Gastroesophageal sphincter (tissue), 4 donors: Measurements from ENCODE around the gene KCNMA1. TPM values are rescaled to one million over a fixed set of nuclear protein-coding genes. Genes with fewer than 3 reads are reported as not detected.

Source experiments
- ATAC-seq: fragments of 150-250 bp; one replicate; pipeline ENCODE4 v1.9.1; 2016; ENCODE audit warnings: mild to moderate bottlenecking, moderate library complexity
- H3K27ac ChIP-seq, 4 donors: fragments of 200-600 bp; sonication (generic) in 3 of 4; 1 replicate in 3 of 4; 2 replicates in 1 of 4; pipeline ENCODE4 v1.5.1; 2016 to 2019
- H3K27me3 ChIP-seq: fragments of 200-600 bp; sonication (generic); one replicate; pipeline ENCODE4 v1.5.1; 2019
- H3K36me3 ChIP-seq, 2 donors: fragments of 200-600 bp; sonication (generic); one replicate each; pipeline ENCODE4 v1.5.1; 2019; ENCODE audit warnings: control low read depth in 1 of 2
- H3K4me1 ChIP-seq, 3 donors: fragments of 200-600 bp; sonication (generic); 1 replicate in 2 of 3; 2 replicates in 1 of 3; pipeline ENCODE4 v1.5.1; 2016 to 2019; ENCODE audit warnings: control low read depth in 2 of 3
- H3K4me3 ChIP-seq, 2 donors: fragments of 200-600 bp; sonication (generic); one replicate each; pipeline ENCODE4 v1.5.1; 2019; ENCODE audit warnings: mild to moderate bottlenecking in 1 of 2, moderate library complexity in 1 of 2
- H3K9me3 ChIP-seq, 3 donors: fragments of 200-600 bp; sonication (generic); one replicate each; pipeline ENCODE4 v1.5.1; 2017 to 2019; ENCODE audit warnings: control low read depth in 2 of 3
- EP300 ChIP-seq: sonication (generic); formaldehyde crosslinking; IDR thresholded peaks from one replicate; pipeline ENCODE4 v1.6.1; 2017; ENCODE audit warnings: antibody characterized with exemption, mild to moderate bottlenecking
- POLR2A ChIP-seq, 2 donors: fragments of 450-650 bp; IDR thresholded peaks; one replicate each; pipeline ENCODE4 v1.6.1; 2017; ENCODE audit warnings: antibody characterized with exemption in 2 of 2, mild to moderate bottlenecking in 2 of 2, moderate library complexity in 1 of 2
- POLR2AphosphoS5 ChIP-seq: sonication (generic); formaldehyde crosslinking; IDR thresholded peaks from one replicate; pipeline ENCODE4 v1.6.1; 2017; ENCODE audit warnings: antibody characterized with exemption
- WGBS, 2 donors: methylation state at CpG; one replicate each; pipeline ENCODE4 v1.1.5; 2018; ENCODE audit warnings: low coverage in 1 of 2; 5-methylcytosine and 5-hydroxymethylcytosine counted together
- total RNA-seq, 4 donors: library from RNA; depleted of rRNA; stranded (reverse); fragments of >200 nt; gene quantifications; one replicate each; pipeline ENCODE4 v1.1.0, GENCODE V29; 2016
- TF ChIP-seq, protein P1 (sequence below), 4 experiments: fragments of 200-600 bp in 2 of 4; fragments of 450-650 bp in 2 of 4; sonication (generic) in 1 of 4; IDR thresholded peaks; one replicate each; pipeline ENCODE4 v1.5.1; 2017 to 2019; ENCODE audit warnings: antibody characterized with exemption in 4 of 4, mild to moderate bottlenecking in 2 of 4, moderate library complexity in 2 of 4

KCNMA1 gene
- total RNA-seq, 4 donors from 2014 or later: 168 to 389 (median 323) TPM

DNA sequence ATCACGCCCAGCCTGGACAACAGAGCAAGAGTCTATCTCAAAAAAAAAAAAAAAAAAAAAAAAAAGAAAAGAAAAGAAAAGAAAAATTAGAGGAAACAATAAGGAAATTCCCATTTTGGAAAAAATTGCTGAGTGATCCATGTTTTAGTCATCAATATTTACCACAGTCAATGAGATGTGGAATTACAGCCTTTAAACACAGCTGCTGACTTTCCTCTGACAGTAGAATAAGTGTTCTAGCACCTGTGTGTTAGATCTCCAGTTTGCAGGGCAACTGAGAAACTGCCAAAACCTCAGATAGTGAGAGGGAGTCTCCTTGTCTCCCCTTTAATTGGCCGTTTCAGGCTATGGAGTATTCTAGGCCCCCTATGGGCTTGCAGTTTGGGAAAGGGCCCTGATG lies 520.1 kb downstream of the KCNMA1 start:
- Histone ChIP-seq H3K4me1 (peaks cover 0 to 33% (median 3%) of the 10 kb centered on the region in 3 donors), H3K27ac (no peak overlapping the region), H3K36me3 (no peaks in the 10 kb centered on the region), H3K4me3 (no peak overlapping the region), H3K27me3 (no peaks in the 10 kb centered on the region), H3K9me3 (no peaks in the 10 kb centered on the region)
- TF ChIP-seq, protein P1, sequence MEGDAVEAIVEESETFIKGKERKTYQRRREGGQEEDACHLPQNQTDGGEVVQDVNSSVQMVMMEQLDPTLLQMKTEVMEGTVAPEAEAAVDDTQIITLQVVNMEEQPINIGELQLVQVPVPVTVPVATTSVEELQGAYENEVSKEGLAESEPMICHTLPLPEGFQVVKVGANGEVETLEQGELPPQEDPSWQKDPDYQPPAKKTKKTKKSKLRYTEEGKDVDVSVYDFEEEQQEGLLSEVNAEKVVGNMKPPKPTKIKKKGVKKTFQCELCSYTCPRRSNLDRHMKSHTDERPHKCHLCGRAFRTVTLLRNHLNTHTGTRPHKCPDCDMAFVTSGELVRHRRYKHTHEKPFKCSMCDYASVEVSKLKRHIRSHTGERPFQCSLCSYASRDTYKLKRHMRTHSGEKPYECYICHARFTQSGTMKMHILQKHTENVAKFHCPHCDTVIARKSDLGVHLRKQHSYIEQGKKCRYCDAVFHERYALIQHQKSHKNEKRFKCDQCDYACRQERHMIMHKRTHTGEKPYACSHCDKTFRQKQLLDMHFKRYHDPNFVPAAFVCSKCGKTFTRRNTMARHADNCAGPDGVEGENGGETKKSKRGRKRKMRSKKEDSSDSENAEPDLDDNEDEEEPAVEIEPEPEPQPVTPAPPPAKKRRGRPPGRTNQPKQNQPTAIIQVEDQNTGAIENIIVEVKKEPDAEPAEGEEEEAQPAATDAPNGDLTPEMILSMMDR (IDR thresholded peaks at IDR 0.05): no peak
- ATAC-seq: no peak
- WGBS, 2 donors: 71 to 89% methylated on average over 1 to 2 of the region's 2 CpGs

DNA sequence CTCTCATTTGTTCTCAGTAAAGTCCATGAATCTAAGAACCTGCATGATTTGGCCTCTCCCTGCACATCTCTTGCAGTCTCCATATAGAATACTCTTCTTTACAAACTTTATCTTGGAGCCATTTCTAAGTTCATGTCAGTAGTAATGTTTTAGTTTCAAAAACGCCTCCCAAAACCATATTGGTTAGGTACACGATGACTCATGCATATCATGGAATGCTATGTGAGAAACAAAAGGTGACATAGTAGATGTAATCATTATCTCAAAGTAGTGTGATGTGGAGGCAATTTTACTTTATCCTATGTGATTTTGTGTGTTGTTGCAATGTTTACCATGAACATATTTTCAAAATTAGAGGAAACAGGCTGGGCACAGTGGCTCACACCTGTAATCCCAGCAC lies 520.7 kb downstream of the KCNMA1 start:
- WGBS, 2 donors: 70 to 91% methylated on average over 2 of the region's 2 CpGs
- Histone ChIP-seq H3K4me1 (peaks cover 0 to 33% (median 2%) of the 10 kb centered on the region in 3 donors), H3K4me3 (no peak overlapping the region), H3K36me3 (no peaks in the 10 kb centered on the region), H3K27ac (no peak overlapping the region), H3K9me3 (no peaks in the 10 kb centered on the region), H3K27me3 (no peaks in the 10 kb centered on the region)
- no peak for ATAC-seq
- TF ChIP-seq EP300 (no peak), POLR2AphosphoS5 (no peak)
- TF ChIP-seq, protein P1 (IDR thresholded peaks at IDR 0.05): no peak

DNA sequence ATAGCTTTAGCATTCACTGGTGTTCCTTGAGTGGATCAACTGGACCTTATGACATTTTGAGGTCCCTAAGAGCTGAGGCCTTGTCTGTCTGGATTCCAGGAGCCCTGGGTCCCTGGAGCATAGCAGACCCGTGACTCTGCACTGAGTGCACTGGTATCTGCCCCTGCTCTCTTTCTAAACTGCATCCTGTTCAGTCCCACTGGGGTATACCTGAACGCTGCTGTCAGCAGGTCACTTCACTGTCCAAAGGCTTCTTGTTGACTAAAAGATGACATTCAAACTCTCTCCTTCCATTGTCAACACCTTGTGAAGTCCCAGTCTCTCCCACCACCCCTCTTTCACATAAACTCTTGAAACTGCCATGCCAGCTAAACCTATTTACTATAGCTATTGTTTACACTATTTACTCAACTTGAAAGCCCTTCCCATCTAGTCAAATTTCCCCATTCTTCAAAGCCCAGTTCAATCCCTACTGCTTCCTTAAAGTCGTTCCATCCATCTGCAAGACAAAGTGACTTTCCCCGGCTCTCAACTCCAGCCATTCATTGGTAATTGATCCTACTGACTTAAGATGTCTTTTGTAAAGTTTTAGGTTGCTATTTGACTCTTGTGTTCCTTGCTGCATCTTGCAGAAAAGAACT lies 523.3 kb downstream of the KCNMA1 start:
- Histone ChIP-seq H3K36me3 (peaks cover 0 to 4% of the 10 kb centered on the region in 2 donors), H3K4me3 (no peak overlapping the region), H3K27ac (no peak overlapping the region), H3K27me3 (no peaks in the 10 kb centered on the region), H3K4me1 (peaks cover 0 to 31% (median 9%) of the 10 kb centered on the region in 3 donors), H3K9me3 (no peaks in the 10 kb centered on the region)
- TF ChIP-seq, protein P1 (IDR thresholded peaks at IDR 0.05): no peak
- TF ChIP-seq EP300 (no peak), POLR2A (IDR thresholded peaks at IDR 0.05) (no peak), POLR2AphosphoS5 (no peak)
- no peak for ATAC-seq
- WGBS, 2 donors: 75 to 90% methylated on average over 4 of the region's 4 CpGs

DNA sequence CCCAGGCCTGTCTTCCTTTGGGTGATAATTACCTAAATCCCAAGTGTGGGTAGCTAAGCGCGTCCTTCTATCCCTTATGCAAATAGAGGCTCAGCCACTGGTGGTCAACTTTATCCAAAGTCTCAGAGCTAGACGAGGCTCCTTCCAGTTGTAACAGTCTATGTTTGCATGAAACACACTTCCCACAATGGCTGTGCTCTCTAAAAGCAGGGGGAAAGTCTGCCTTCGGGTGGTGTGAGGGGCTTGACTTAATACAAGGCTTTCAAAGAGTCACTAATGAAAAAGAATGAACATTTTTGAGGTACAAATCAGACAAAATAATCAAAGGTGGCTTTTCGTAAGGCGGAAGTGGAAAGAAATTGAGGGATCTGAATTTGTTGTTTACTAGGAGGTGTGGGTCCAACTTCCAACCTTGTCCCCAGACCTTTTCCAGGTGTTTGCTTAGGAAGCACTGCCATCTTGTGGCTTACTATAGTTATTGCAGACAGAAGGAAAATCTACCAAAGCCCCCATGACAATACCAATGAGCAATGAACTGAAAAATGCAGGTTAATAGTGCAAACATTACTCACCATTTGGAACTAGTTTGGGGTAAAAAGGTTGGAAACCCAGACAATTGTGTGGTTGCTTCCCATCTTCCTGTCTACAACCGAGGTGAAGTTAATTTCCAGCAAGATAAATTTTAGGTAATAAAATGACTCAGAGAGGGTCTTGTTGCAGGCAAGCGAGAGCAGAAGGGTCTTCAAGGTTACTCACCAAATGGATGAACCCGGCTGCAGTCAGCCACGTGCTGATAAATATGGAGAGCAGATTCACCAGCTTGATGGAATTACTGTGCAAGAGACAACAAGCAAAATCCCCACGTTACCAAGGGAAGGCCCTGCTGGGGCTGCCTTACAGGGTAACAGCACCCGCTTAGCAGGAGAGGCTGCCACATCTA lies 525.7 kb downstream of the KCNMA1 start:
- WGBS, 2 donors: 35 to 42% methylated on average over 3 to 11 of the region's 12 CpGs
- no peaks in the 10 kb centered on the region for H3K9me3 ChIP-seq
- H3K4me1 ChIP-seq: peaks cover 0 to 43% (median 9%) of the 10 kb centered on the region in 3 donors
- H3K4me3 ChIP-seq: no peak overlapping the region
- H3K36me3 ChIP-seq: peaks cover 0 to 8% of the 10 kb centered on the region in 2 donors
- H3K27me3 ChIP-seq: no peaks in the 10 kb centered on the region
- peak overlapping the region in 3 of 4 donors; percentile 18 to 47 (median 32) for H3K27ac ChIP-seq
- ATAC-seq: peak; percentile 66
- TF ChIP-seq POLR2A (IDR thresholded peaks at IDR 0.05): no peak
- TF ChIP-seq, protein P1 (IDR thresholded peaks at IDR 0.05): peak; percentile 74 to 88 (median 82)
